ENCODE measurements around the gene ACSM2A.
"Not testable (repeated sequence)": the region's sequence is repeated elsewhere in the genome, so short reads cannot be mapped to it uniquely, and the experiment has no call there.

DNA sequence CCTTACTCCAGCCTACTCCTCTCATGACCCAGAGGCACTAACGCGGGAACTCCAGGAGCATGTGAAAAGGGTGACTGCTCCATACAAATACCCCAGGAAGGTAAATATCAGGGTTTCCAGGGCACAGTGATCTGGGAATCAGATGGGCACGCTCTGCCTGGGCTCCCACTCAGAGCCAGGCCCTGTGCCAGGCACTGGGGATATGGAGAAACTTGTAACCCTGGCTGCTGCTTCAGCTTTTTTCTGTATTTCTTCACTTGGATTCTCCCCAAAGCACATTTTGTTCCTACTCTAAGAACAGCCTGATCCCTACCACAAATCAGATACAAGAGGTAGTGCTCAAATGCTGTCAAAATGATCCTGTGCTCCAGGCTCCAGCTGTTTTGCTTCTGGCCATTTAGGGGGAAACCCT lies 11.5 kb upstream of the ACSM2A start:
- TF ChIP-seq, protein P1, sequence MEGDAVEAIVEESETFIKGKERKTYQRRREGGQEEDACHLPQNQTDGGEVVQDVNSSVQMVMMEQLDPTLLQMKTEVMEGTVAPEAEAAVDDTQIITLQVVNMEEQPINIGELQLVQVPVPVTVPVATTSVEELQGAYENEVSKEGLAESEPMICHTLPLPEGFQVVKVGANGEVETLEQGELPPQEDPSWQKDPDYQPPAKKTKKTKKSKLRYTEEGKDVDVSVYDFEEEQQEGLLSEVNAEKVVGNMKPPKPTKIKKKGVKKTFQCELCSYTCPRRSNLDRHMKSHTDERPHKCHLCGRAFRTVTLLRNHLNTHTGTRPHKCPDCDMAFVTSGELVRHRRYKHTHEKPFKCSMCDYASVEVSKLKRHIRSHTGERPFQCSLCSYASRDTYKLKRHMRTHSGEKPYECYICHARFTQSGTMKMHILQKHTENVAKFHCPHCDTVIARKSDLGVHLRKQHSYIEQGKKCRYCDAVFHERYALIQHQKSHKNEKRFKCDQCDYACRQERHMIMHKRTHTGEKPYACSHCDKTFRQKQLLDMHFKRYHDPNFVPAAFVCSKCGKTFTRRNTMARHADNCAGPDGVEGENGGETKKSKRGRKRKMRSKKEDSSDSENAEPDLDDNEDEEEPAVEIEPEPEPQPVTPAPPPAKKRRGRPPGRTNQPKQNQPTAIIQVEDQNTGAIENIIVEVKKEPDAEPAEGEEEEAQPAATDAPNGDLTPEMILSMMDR (conservative IDR thresholded peaks at IDR 0.05 in 1 of 2, IDR thresholded peaks at IDR 0.05 in 1 of 2; ENCODE audit: low read depth in 1 of 2, low read length in 2 of 2) = not testable (repeated sequence)
- TF ChIP-seq EZH2 (IDR thresholded peaks at IDR 0.05; ENCODE audit: low read length, missing control alignments) = not testable (repeated sequence)
